ENCODE measurements around the gene SH2D3C. TPM values are rescaled to one million over a fixed set of nuclear protein-coding genes. Genes with fewer than 3 reads are reported as not detected.

Gene SH2D3C
- total RNA-seq, 2 donors from 2014 or later: 59.5 to 65.8 TPM

DNA sequence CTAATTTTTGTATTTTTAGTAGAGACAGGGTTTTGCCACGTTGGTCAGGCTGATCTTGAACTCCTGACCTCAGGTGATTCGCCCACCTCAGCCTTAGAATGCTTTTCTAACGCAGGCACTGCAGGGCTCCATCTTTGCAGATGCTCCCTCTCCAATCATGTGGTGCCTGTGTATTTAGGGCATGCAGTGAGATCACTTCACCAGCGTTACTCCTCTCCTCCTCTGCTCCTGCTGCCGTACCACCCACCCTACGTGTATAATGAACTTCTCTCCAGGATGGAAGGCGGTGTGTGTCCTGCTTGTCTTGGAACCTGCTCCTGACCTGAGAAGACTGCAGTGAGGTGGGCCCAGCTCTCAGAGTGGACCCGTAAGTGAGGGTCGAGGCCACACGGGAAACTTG lies 85.3 kb downstream of the SH2D3C start:
- Mint-ChIP-seq H3K27me3 (ENCODE audit: low read depth) (no peaks in the 10 kb centered on the region), H3K9me3 (no peaks in the 10 kb centered on the region), H3K4me1 (ENCODE audit: low read depth) (no peaks in the 10 kb centered on the region), H3K27ac (no peak overlapping the region), H3K4me3 (no peak overlapping the region), H3K36me3 (ENCODE audit: insufficient read depth in 2 of 2) (no peaks in the 10 kb centered on the region)
- no peak for ATAC-seq (replicated peaks in 1 of 2)
- no peak for DNase-seq

DNA sequence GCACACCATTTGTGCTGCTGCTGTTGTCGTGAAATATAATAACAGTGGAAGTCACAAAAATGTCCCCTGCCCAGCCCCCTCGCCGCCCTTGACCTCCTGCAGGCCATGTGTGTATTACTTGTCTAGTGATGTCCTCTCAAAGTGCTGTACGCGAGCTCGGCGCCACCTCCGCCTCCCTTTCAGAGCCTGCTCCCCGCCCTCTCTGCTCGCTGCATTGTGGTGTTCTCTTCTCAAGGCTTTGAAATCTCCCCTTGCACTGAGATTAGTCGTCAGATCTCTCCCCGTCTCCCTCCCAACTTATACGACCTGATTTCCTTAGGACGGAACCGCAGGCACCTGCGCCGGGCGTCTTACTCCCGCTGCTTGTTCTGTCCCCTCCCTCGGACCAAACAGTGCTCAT lies 86.4 kb downstream of the SH2D3C start:
- DNase-seq (no peak), ATAC-seq (replicated peaks in 1 of 2) (no peak)
- Mint-ChIP-seq H3K4me3 (no peak overlapping the region), H3K27me3 (ENCODE audit: low read depth) (no peaks in the 10 kb centered on the region), H3K27ac (no peak overlapping the region), H3K4me1 (ENCODE audit: low read depth) (no peaks in the 10 kb centered on the region), H3K9me3 (no peaks in the 10 kb centered on the region), H3K36me3 (ENCODE audit: insufficient read depth in 2 of 2) (no peaks in the 10 kb centered on the region)

DNA sequence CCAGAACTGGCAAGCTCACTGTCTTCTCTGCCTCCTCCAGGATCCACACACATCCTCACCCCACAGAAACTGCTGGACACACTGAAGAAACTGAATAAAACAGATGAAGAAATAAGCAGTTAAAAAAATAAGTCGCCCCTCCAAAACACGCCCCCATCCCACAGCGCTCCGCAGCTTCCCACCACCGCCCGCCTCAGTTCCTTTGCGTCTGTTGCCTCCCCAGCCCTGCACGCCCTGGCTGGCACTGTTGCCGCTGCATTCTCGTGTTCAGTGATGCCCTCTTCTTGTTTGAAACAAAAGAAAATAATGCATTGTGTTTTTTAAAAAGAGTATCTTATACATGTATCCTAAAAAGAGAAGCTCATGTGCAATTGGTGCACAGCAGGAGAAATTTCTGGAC lies 87.7 kb downstream of the SH2D3C start:
- no peak for DNase-seq
- H3K36me3 Mint-ChIP-seq (ENCODE audit: insufficient read depth in 2 of 2): no peaks in the 10 kb centered on the region
- no peaks in the 10 kb centered on the region for H3K4me1 Mint-ChIP-seq (ENCODE audit: low read depth)
- no peak for ATAC-seq (replicated peaks in 1 of 2)
- no peak overlapping the region for H3K4me3 Mint-ChIP-seq
- no peaks in the 10 kb centered on the region for H3K9me3 Mint-ChIP-seq
- no peak overlapping the region for H3K27ac Mint-ChIP-seq
- H3K27me3 Mint-ChIP-seq (ENCODE audit: low read depth): no peaks in the 10 kb centered on the region

DNA sequence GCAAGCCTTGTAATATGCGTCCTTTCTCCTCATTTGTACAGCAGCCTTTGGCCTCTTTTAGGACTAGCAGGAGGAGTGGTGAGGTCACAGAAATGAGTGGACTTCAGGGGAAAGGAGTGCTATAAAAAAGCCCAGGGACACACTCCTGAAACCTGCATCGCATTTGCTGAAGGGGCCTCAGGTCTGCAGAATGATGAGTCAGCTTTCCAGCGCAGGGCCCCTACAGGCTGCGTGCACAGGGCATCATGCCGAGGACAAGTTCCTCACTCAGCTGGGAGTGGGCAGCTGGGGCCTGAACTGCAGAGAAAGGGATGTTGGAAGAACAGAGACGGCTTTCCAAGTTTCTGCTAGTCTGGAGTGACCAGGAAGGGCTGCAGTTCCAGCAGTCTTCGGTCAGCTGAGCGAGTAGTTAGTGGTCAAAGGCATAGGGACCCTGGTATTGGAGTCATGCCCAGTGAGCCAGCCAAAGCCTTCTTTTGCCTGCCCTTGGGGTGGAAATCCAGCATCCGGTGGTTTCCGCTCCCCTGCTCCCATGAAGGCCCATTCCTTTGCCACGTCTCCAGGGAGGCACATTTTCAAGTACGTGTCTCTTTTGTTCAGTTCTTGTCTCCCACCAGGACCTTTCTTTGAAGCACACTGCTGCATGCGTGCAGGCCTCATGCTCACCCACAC lies 89.0 kb downstream of the SH2D3C start:
- Mint-ChIP-seq H3K9me3 (no peaks in the 10 kb centered on the region), H3K4me3 (no peak overlapping the region), H3K27me3 (ENCODE audit: low read depth) (no peaks in the 10 kb centered on the region), H3K4me1 (ENCODE audit: low read depth) (no peaks in the 10 kb centered on the region), H3K27ac (no peak overlapping the region), H3K36me3 (ENCODE audit: insufficient read depth in 2 of 2) (no peaks in the 10 kb centered on the region)
- DNase-seq (no peak), ATAC-seq (replicated peaks in 1 of 2) (no peak)

Other genes starting within 250 kb of the SH2D3C start
- gene STXBP1, start 166.4 kb downstream of the SH2D3C start, total RNA-seq: 10 to 100 TPM; 14.5 to 26.6 TPM
- not detected for gene CFAP157, start 71.7 kb downstream of the SH2D3C start, total RNA-seq
- 1 to 10 TPM; 8.0 to 9.2 TPM for gene PTRH1, start 63.0 kb downstream of the SH2D3C start, total RNA-seq
- gene TTC16, start 62.6 kb downstream of the SH2D3C start, total RNA-seq: 1 to 10 TPM in 1 of 2 donors, under 1 TPM in 1; 0.55 to 5.3 TPM
- gene TOR2A, start 43.4 kb downstream of the SH2D3C start, total RNA-seq: 10 to 100 TPM; 12.5 to 16.4 TPM
- 100 to 1,000 TPM in 1 of 2 donors, 10 to 100 TPM in 1; 99.4 to 105 TPM for gene CDK9, start 7.4 kb upstream of the SH2D3C start, total RNA-seq
- 10 to 100 TPM; 53.4 to 57.6 TPM for gene FPGS, start 24.2 kb upstream of the SH2D3C start, total RNA-seq
- gene ENG, start 76.0 kb upstream of the SH2D3C start, total RNA-seq: 10 to 100 TPM; 11.1 to 14.4 TPM
- gene AK1, start 99.0 kb upstream of the SH2D3C start, total RNA-seq: 10 to 100 TPM; 37.7 to 41.9 TPM
- 10 to 100 TPM; 74.4 to 75.6 TPM for gene ST6GALNAC6, start 120.9 kb upstream of the SH2D3C start, total RNA-seq
- 10 to 100 TPM; 28.1 to 30.5 TPM for gene ST6GALNAC4, start 138.4 kb upstream of the SH2D3C start, total RNA-seq
- 1 to 10 TPM; 4.4 to 6.4 TPM for gene PIP5KL1, start 152.1 kb upstream of the SH2D3C start, total RNA-seq
- 10 to 100 TPM; 44.2 to 51.1 TPM for gene DPM2, start 159.2 kb upstream of the SH2D3C start, total RNA-seq
- gene EEIG1, start 202.3 kb upstream of the SH2D3C start, total RNA-seq: 10 to 100 TPM; 59.2 to 75.1 TPM

Measured in activated T-cell treated with anti-CD3 and anti-CD28 coated beads, Interleukin-2, amount 50 U/mL, for 72 hours (primary cell).